CD4-positive, alpha-beta T cell treated with Interleukin-12 subunit alpha and Interleukin-12 subunit beta, for 1 hour (primary cell): ENCODE measurements around the gene PIP4K2C.
"Not testable (repeated sequence)": the region's sequence is repeated elsewhere in the genome, so short reads cannot be mapped to it uniquely, and the experiment has no call there.

Experiments used
- DNase-seq: peaks from one replicate; pipeline ENCODE4 v3.0.0-alpha.2; 2020

Gene PIP4K2C

DNA sequence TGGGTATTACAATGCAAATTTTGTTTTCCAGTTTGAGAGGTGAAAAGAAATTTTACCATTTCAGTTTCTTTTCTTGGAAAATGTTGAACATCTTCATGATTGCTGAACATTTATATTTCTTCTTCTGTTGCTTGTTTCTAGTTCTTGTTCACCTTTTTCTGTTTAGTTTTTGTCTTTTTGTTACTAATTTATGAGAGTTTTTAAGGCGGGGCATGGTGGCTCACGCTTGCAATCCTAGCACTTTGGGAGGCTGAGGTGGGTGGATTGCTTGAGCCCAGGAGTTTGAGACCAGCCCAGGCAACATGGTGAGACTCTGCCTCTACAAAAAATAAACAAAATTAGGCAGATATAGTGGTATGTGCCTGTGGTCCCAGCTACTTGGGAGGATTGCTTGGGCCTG, 30.5 kb upstream of the PIP4K2C start:
- no peak for DNase-seq

DNA sequence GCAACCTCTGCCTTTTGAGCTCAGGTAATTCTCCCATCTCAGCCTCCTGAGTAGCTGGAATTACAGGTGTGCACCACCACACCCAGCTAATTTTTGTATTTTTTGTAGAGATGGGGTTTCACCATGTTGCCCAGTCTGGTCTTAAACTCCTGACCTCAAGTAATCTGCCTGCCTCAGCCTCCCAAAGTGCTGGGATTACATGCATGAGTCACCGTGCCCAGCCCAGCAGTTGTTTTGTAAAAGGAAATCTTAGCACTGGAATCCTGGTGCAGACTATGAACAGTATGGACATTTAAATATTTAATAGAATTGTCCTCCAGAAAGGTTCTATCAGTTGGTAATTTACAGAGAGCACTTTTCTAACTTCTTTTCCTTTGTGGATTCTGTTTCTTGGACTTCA, 29.9 kb upstream of the PIP4K2C start:
- not testable (repeated sequence) for DNase-seq

GRCh38 chr12:57563358-57563757, 27.6 kb upstream of the PIP4K2C start:
- no peak for DNase-seq

DNA sequence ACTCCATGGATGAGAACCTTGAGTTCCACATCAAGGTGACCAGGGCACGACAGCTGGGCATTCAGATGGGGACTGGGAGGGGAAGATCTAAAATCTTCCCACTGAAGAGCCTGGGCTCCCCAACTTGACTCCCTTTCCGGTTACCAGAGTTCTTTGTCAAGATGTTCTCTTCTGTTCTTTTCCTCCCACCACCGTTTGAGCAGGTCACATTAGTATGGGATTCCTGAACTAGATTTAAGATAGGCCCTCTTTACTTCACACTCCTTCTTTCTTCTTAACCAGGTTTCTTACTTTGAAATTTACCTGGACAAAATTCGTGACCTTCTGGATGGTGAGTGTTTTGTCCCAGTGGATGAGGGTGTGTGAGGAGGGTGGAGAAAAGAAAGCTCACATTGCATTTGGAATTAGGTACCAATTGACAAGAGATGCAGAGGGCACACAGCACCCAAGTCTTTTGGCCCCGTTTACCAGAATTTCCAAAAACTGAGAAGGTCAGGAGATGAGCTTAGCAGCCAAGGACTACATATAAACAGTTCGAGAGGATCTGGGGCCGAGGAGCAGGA, 26.7 kb upstream of the PIP4K2C start:
- DNase-seq, result no peak

GRCh38 chr12:57568838-57569237, 22.2 kb upstream of the PIP4K2C start:
- DNase-seq, result no peak

DNA sequence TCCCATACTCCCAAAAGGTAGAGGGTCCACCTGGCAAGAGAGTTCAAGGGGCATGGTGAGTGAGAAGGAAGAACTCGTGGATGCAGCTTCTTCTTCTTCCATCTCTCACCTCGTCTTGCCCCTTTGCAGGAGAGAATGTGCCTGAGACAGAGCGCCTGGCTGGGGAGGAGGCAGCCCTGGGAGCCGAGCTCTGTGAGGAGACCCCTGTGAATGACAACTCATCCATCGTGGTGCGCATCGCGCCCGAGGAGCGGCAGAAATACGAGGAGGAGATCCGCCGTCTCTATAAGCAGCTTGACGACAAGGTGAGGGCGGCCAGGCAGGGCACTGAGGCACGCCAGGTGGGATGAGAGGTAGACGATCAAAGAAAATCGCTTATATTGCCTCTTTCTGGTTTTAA, 21.1 kb upstream of the PIP4K2C start:
- DNase-seq, result no peak

GRCh38 chr12:57570438-57570837, 20.6 kb upstream of the PIP4K2C start:
- not testable (repeated sequence) for DNase-seq

- DNase-seq, result no peak
Measured at GRCh38 chr12:57571926-57572762, 18.8 kb upstream of the PIP4K2C start.

DNA sequence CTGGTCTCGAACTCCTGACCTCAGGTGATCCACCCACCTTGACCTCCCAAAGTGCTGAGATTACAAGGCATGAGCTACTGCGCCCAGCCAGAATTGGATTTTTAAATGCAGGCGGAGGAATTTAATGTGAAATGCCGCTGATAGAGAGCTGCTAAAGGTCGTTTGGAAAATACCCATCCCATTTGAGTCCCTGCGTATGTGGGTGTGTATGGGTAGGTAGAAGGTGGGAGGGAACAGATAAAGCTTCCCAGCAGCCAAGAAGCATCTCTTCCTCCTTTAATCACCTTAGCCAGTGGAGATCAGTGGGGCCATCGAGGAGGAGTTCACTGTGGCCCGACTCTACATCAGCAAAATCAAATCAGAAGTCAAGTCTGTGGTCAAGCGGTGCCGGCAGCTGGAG, 16.2 kb upstream of the PIP4K2C start:
- no peak for DNase-seq

DNA sequence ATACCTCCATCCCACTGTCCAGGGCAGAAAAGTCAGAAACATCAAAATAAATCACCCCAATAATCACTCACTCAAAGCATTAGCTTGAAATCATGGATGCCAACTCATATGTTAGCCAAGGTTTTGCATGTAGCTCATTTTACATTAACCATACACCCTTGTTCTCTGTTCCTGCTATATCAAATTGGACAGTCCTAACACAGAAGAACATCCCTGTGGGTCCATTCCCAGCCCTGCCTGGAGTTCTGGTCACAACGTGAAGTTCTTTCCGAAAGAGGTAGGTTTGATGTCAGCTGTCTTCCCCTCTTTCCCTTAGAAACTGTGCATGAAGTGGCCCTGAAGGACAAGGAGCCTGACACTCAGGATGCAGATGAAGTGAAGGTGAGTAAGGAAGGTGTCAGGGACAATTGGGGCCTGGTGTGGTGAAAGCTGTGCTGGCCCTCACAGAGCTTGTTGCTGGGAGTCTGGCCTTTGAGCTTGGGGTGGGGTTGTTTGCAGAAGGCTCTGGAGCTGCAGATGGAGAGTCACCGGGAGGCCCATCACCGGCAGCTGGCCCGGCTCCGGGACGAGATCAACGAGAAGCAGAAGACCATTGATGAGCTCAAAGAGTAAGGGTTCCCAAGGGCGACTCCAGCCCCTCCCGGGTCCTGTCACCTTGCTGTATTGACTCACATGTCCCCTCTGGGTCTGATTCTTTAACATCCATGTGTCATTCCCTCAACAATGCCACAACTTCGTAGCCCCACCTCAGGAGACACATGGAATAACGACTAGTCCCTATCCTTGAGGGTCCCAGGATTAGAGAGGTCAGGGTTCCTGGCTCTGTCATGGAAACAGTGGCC, 15.0 kb upstream of the PIP4K2C start:
- no peak for DNase-seq

- DNase-seq, result no peak
Measured at GRCh38 chr12:57576613-57577160, 14.3 kb upstream of the PIP4K2C start.

DNA sequence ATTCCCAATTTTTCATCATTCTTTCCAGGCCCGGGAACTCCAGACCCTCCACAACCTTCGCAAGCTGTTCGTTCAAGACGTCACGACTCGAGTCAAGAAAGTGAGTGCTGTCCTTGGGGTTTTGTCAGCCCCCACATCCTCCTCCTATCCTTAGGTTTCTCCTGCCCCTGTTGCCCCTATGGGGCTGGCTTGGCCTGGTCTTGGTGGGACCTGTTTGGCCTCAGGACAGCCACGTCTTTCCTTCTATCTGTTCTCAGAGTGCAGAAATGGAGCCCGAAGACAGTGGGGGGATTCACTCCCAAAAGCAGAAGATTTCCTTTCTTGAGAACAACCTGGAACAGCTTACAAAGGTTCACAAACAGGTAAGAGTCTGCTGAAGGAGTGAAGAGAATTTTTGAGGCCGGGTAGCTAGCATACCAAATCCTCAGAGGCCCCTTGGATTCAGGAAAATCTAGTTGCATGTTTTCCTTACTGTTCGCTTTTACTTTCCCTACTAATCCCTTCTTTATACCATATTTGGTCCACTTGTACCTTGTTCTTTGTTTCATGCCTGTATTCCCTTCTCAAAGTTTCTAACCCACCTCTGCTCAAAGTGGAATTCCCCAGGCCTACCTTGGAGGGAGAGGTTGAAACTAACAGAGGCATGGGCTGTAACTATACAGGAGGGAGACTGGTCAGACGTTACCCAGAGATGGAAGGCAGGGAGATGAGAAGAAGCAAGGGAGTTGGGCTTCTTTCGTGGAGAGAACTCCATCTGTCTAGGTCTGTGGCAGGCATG, 12.8 kb upstream of the PIP4K2C start:
- no peak for DNase-seq

DNA sequence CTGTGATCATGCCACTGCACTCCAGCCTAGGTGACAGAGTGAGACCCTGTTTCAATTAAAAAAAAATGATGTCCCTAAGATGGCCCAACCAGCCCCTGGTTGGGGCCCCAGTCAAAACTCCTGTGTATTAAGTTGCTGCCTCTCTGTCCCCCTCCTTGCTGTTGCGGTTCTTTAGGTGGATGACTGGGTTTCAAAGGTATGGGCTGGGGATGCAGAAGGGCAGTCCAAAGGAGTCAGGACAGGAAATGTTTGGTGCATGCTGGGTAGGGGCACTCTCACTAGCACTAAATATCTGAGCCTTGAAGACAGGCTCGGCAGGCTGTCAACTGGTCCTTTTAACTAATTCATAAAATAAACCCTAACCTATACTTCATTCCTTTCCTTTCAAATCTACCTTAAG, 12.0 kb upstream of the PIP4K2C start:
- DNase-seq, result no peak

DNA sequence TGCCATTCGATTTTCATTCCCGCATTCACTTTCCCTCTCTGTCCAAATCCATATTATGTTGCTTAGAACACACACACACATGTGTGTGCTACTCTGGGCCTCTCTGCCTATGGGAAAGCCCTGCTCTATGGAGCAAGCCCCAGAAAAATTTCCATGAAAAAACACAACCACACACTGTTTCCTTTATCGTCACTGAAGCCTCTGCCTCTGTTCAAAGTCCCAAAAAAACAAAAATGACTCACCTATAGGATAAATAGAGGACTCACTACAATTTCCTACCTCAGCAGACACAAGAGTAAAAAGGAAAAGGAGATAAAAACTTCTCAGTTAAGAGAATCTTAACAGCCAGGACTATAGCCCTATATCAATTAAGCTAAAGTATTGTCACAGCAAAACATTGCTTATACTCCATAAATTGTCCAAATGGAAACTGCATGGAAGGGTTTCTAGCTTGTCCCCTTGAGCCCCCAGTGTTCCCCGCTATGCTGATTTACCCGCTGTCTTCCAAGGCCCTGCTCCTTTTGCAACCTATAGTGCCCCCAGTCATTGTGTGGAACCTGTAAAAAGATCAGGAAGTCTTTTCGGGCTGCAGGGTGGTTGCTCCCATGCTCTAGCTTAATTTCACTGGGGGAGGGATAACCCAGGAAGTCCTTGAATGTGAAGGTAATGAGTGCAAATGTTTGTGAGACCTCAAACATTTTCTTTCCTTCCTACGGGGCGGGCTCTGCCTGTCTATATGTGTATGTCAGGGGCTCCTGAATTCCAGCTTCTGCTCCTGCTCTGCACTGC, 11.1 kb upstream of the PIP4K2C start:
- DNase-seq, result no peak

GRCh38 chr12:57580466-57580795, 10.6 kb upstream of the PIP4K2C start:
- no peak for DNase-seq

DNA sequence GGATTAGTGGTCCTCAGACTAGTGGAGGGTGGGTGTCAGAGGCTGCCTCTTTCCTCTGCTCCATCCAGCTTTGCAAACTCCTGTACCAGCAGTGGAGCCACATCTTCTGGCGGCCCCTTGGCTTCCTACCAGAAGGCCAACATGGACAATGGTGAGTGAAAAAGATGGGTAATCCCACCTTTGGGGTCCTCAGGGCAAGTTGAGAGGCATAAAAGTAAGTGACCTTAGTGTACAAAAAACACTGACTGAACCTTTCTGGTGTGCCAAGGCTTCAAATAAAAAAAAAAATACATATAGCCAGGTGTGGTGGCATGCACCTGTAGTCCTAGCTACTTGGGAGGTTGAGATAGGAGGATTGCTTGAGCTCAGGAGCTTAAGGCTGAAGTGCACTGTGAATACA, 9.2 kb upstream of the PIP4K2C start:
- DNase-seq, result no peak

DNA sequence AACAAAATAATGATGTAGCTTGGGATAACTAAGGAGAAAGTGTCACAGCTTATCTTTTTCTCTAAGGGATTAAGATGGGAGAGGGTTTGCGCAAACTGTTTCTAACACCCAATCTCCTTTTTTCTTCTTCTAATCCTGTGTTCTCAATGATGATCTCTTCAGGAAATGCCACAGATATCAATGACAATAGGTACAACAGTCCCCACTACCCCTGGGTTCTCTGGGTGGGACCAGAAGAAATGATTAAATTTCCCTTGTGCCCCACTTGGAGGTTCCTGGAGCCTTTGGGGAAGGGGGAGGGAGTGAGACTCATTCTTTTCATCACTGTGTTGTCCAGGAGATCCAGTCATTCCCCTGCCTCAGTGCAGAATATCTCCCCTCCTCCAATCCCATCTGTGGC, 8.6 kb upstream of the PIP4K2C start:
- DNase-seq, result no peak

- peak; percentile 84 for DNase-seq
Measured at GRCh38 chr12:57583008-57583831, 7.8 kb upstream of the PIP4K2C start.

GRCh38 chr12:57584050-57584449, 6.9 kb upstream of the PIP4K2C start:
- DNase-seq, result no peak

- DNase-seq, result no peak
Measured at GRCh38 chr12:57584690-57585089, 6.3 kb upstream of the PIP4K2C start.

DNA sequence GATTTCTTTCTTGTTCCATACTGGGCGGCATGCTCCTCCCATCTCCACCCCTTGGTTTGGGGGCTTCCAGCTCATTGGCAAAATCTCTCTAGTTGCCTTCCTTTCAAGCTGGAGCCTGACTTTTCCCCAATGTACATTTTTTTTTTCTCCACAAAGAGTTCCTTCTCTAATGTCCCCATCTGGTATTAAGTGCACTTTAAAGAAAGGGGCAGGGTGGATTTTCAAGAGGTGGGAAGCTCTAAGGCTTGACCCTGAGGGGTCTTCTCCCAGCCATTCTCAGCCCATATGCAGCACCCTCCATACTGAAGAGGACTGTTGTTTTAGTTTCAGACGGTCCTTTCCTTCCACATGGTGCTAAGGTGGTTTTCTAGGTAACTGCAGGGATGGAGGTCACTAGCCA, 5.8 kb upstream of the PIP4K2C start:
- DNase-seq, result no peak
